ENCODE data around the gene ZNF566. TPM values are rescaled to one million over a fixed set of nuclear protein-coding genes. Genes with fewer than 3 reads are reported as not detected.

Gene ZNF566
- total and polyA plus RNA-seq, 2 donors (not counting 3 experiments of a cell fraction or from before 2014, with no cell fraction given) = 4.7 to 8.5 TPM

GRCh38 chr19:36404498-36404897, 84.9 kb downstream of the ZNF566 start:
- ChIA-PET POLR2A (no interaction called here), CTCF (interaction anchor here (0.5 kb wide), 1 partner anchor 33 kb away, joined by 3 read pairs; no protein-coding TSS in a partner anchor)
- TF ChIP-seq EZH2 (IDR thresholded peaks at IDR 0.05; ENCODE audit: borderline replicate concordance, low read depth, low read length, severe bottlenecking) (no peak), JUN (IDR thresholded peaks at IDR 0.05; ENCODE audit: borderline replicate concordance, insufficient read depth, insufficient read length, low read depth) (no peak), MYC (IDR thresholded peaks at IDR 0.05; ENCODE audit: low read depth, low read length) (no peak), POLR2AphosphoS5 (IDR thresholded peaks at IDR 0.05; ENCODE audit: insufficient read depth, low read depth, low read length) (no peak), GATA2 (IDR thresholded peaks at IDR 0.05; ENCODE audit: insufficient read depth, insufficient read length, low read depth, low read length) (no peak), FOS (IDR thresholded peaks at IDR 0.05; ENCODE audit: borderline replicate concordance, insufficient read depth, low read length) (no peak), MAX (IDR thresholded peaks at IDR 0.05; ENCODE audit: insufficient read depth, insufficient read length) (no peak), POLR2A (IDR thresholded peaks at IDR 0.05; ENCODE audit: low read depth, low read length) (no peak), CTCF (IDR thresholded peaks at IDR 0.05; ENCODE audit: extremely low read depth in 1 of 2, insufficient read depth in 1 of 2, low read depth in 1 of 2, low read length in 2 of 2) (no peak)
- Histone ChIP-seq H3K79me2 (ENCODE audit: control insufficient read depth, insufficient read depth, low read length) (no peaks in the 10 kb centered on the region), H3K36me3 (ENCODE audit: control insufficient read depth in 2 of 2, extremely low read depth in 1 of 2, insufficient read depth in 2 of 2, low read length in 2 of 2) (peaks cover 14 to 21% of the 10 kb centered on the region in 2 experiments), H3K9me3 (replicated peaks; ENCODE audit: control insufficient read depth, insufficient read depth, low read length) (no peaks in the 10 kb centered on the region), H3K27me3 (ENCODE audit: control insufficient read depth in 2 of 2, insufficient read depth in 2 of 2, low read length in 2 of 2) (no peaks in the 10 kb centered on the region), H3K9ac (replicated peaks; ENCODE audit: extremely low read depth, insufficient read depth, low read length) (no peak overlapping the region), H3K4me3 (replicated peaks in 1 of 3; ENCODE audit: insufficient read depth in 1 of 3, low read depth in 1 of 3, low read length in 3 of 3) (no peak overlapping the region), H3K4me1 (ENCODE audit: control insufficient read depth, extremely low read depth, insufficient read depth, low read length) (no peaks in the 10 kb centered on the region), H2AFZ (ENCODE audit: low read depth, low read length) (no peak overlapping the region), H4K20me1 (replicated peaks; ENCODE audit: control insufficient read depth, extremely low read depth, insufficient read depth, low read length) (no peaks in the 10 kb centered on the region), H3K27ac (ENCODE audit: insufficient read depth, low read depth, low read length) (no peak overlapping the region), H3K4me2 (ENCODE audit: insufficient read depth, low read length) (no peak overlapping the region), H3K9me1 (replicated peaks; ENCODE audit: control insufficient read depth, extremely low read depth, insufficient read depth, low read length) (no peaks in the 10 kb centered on the region)
- intact Hi-C loops (cut with micrococcal nuclease) = no loop called here
- dilution Hi-C loops (cut with MboI; ENCODE audit: extremely low pct_ligation_motif_present, low sequenced_read_pairs) = no loop called here
- BruUV-seq (replicated peaks) = no TSS peak
- FAIRE-seq = no peak
- no peak for DNase-seq (ENCODE audit: low read depth, low spot score)
